H1 (cell line): ENCODE measurements around the gene IL18RAP. TPM values are rescaled to one million over a fixed set of nuclear protein-coding genes. Genes with fewer than 3 reads are reported as not detected.

Experiments used
- CTCF ChIA-PET: fragments of 300-600 bp; sonication (Branson Sonifier 250); formaldehyde crosslinking; loops from one replicate; lab custom pipeline; 2021; ENCODE audit not compliant: partially characterized antibody; lab: Charles Lee
- POLR2A ChIA-PET: fragments of 300-600 bp; sonication (Branson Sonifier 250); formaldehyde crosslinking; loops from one replicate; lab custom pipeline; 2021; ENCODE audit warnings: inconsistent platforms; ENCODE audit not compliant: partially characterized antibody; lab: Charles Lee
- DNase-seq, 2 experiments: peaks; one replicate each; pipeline versions ENCODE4 v3.0.0 to v3.0.0-alpha.2; 2010 to 2022; ENCODE audit warnings: low spot score in 2 of 2, low read depth in 1 of 2, mixed read lengths in 1 of 2
- FAIRE-seq: peaks from 2 replicates; lab custom pipeline; 2011; peaks lifted over from hg19 to GRCh38; lab: Jason Lieb, UNC
- H2AFZ ChIP-seq: 2 replicates; pipeline ENCODE4 v1.8.1; 2012; ENCODE audit warnings: low read length, inconsistent platforms
- H2AK5ac ChIP-seq: 2 replicates; pipeline ENCODE4 v1.6.1; 2013; ENCODE audit warnings: low read depth, low read length
- H2BK120ac ChIP-seq: replicated peaks from 2 replicates; pipeline ENCODE3; 2013; ENCODE audit warnings: low read depth, low read length, inconsistent platforms
- H2BK12ac ChIP-seq: 2 replicates; pipeline ENCODE4 v1.6.1; 2013; ENCODE audit warnings: low read depth, low read length
- H2BK15ac ChIP-seq: 2 replicates; pipeline ENCODE4 v1.6.1; 2013; ENCODE audit warnings: low read length
- H2BK20ac ChIP-seq: 2 replicates; pipeline ENCODE4 v1.6.1; 2013; ENCODE audit warnings: low read length
- H2BK5ac ChIP-seq: 2 replicates; pipeline ENCODE4 v1.6.1; 2013; ENCODE audit warnings: low read depth, low read length
- H3K14ac ChIP-seq: 2 replicates; pipeline ENCODE4 v1.6.1; 2013; ENCODE audit warnings: inconsistent platforms; ENCODE audit not compliant: insufficient read length
- H3K18ac ChIP-seq: 2 replicates; pipeline ENCODE4 v1.6.1; 2013; ENCODE audit warnings: low read length; ENCODE audit errors: extremely low read depth
- H3K23ac ChIP-seq: 2 replicates; pipeline ENCODE4 v1.6.1; 2013; ENCODE audit warnings: inconsistent platforms; ENCODE audit not compliant: insufficient read length
- H3K23me2 ChIP-seq: 2 replicates; pipeline ENCODE4 v1.6.1; 2013; ENCODE audit warnings: low read depth, low read length
- H3K27ac ChIP-seq: 2 replicates; pipeline ENCODE4 v1.6.1; 2011; ENCODE audit warnings: low read depth, low read length, inconsistent platforms
- H3K27me3 ChIP-seq, 4 experiments: replicated peaks in 1 of 4; 1 replicate in 1 of 4; 2 replicates in 3 of 4; pipeline versions ENCODE4 v1.6.1 to v1.8.1; 2011 to 2013; ENCODE audit warnings: low read length in 3 of 4, mild to moderate bottlenecking in 3 of 4, inconsistent platforms in 2 of 4, mixed read lengths in 2 of 4, moderate library complexity in 1 of 4; ENCODE audit not compliant: control insufficient read depth in 3 of 4, insufficient read depth in 3 of 4; ENCODE audit errors: extremely low read depth in 1 of 4
- H3K36me3 ChIP-seq, 4 experiments: 2 replicates each; pipeline versions ENCODE4 v1.6.1 to v1.8.1; 2011 to 2013; ENCODE audit warnings: mild to moderate bottlenecking in 4 of 4, low read length in 3 of 4, moderate library complexity in 2 of 4, control low read depth in 1 of 4, inconsistent platforms in 1 of 4; ENCODE audit not compliant: insufficient read depth in 4 of 4, control insufficient read depth in 2 of 4
- H3K4ac ChIP-seq: replicated peaks from 2 replicates; pipeline ENCODE3; 2013; ENCODE audit warnings: low read length, low read depth, mixed read lengths, inconsistent platforms; ENCODE audit not compliant: insufficient read length
- H3K4me1 ChIP-seq, 4 experiments: replicated peaks in 1 of 4; 1 replicate in 1 of 4; 2 replicates in 3 of 4; pipeline versions ENCODE4 v1.6.1 to v1.8.1; 2011 to 2013; ENCODE audit warnings: low read length in 3 of 4, inconsistent platforms in 2 of 4, mixed read lengths in 1 of 4; ENCODE audit not compliant: insufficient read depth in 4 of 4, control insufficient read depth in 3 of 4
- H3K4me2 ChIP-seq, 2 experiments: 2 replicates each; pipeline versions ENCODE4 v1.6.1 to v1.8.1; 2011 to 2013; ENCODE audit warnings: low read depth in 2 of 2, low read length in 2 of 2, control low read depth in 1 of 2, inconsistent platforms in 1 of 2, mild to moderate bottlenecking in 1 of 2; ENCODE audit not compliant: insufficient read depth in 1 of 2
- H3K4me3 ChIP-seq, 4 experiments: fragments of 200-600, 300-600 bp in 1 of 4; sonication (generic), shearing (Covaris generic), sonication (Bioruptor Twin) in 1 of 4; 2 replicates each; pipeline versions ENCODE4 v1.5.1 to v1.8.1; 2011 to 2016; ENCODE audit warnings: low read length in 4 of 4, low read depth in 3 of 4, control low read depth in 2 of 4, inconsistent platforms in 2 of 4, mild to moderate bottlenecking in 2 of 4, mixed read lengths in 1 of 4, moderate library complexity in 1 of 4; ENCODE audit not compliant: insufficient read depth in 2 of 4; ENCODE audit errors: extremely low read depth in 1 of 4
- H3K56ac ChIP-seq: replicated peaks from 2 replicates; pipeline ENCODE3; 2013; ENCODE audit warnings: low read depth, mild to moderate bottlenecking, mixed read lengths, low read length, inconsistent platforms; ENCODE audit not compliant: insufficient read length
- H3K79me1 ChIP-seq: 2 replicates; pipeline ENCODE4 v1.6.1; 2013; ENCODE audit warnings: low read depth, low read length, control low read depth
- H3K79me2 ChIP-seq, 2 experiments: 2 replicates each; pipeline versions ENCODE4 v1.6.1 to v1.8.1; 2012 to 2013; ENCODE audit warnings: low read length in 2 of 2, mild to moderate bottlenecking in 2 of 2, inconsistent platforms in 1 of 2; ENCODE audit not compliant: insufficient read depth in 2 of 2, control insufficient read depth in 1 of 2
- H3K9ac ChIP-seq, 4 experiments: replicated peaks in 1 of 4; 1 replicate in 1 of 4; 2 replicates in 3 of 4; pipeline versions ENCODE4 v1.6.1 to v1.8.1; 2011 to 2013; ENCODE audit warnings: low read depth in 3 of 4, low read length in 3 of 4, control low read depth in 2 of 4, mild to moderate bottlenecking in 2 of 4, moderate library complexity in 2 of 4, inconsistent platforms in 1 of 4; ENCODE audit errors: extremely low read depth in 1 of 4
- H3K9me3 ChIP-seq, 2 experiments: 2 replicates each; pipeline versions ENCODE4 v1.6.1 to v1.8.1; 2012 to 2013; ENCODE audit warnings: mild to moderate bottlenecking in 2 of 2, moderate library complexity in 2 of 2, control low read depth in 1 of 2, inconsistent platforms in 1 of 2, low read depth in 1 of 2, low read length in 1 of 2, mixed read lengths in 1 of 2; ENCODE audit not compliant: insufficient read depth in 2 of 2
- H4K20me1 ChIP-seq, 2 experiments: replicated peaks in 1 of 2; 2 replicates each; pipeline versions ENCODE3 to v1.8.1; 2011 to 2013; ENCODE audit warnings: inconsistent platforms in 2 of 2, low read length in 2 of 2, mild to moderate bottlenecking in 1 of 2; ENCODE audit not compliant: insufficient read depth in 2 of 2, control insufficient read depth in 1 of 2
- H4K5ac ChIP-seq: 2 replicates; pipeline ENCODE4 v1.6.1; 2013; ENCODE audit warnings: low read length, low read depth, mixed read lengths, inconsistent platforms; ENCODE audit not compliant: insufficient read length
- H4K8ac ChIP-seq: 2 replicates; pipeline ENCODE4 v1.8.0; 2013; ENCODE audit warnings: mild to moderate bottlenecking, moderate library complexity, low read length, inconsistent platforms; ENCODE audit not compliant: insufficient read depth; ENCODE audit errors: extremely low read depth
- H4K91ac ChIP-seq: replicated peaks from 2 replicates; pipeline ENCODE3; 2013; ENCODE audit warnings: low read length, mixed read lengths, inconsistent platforms; ENCODE audit not compliant: insufficient read length
- ASH2L ChIP-seq: fragments of 200-600, 300-600 bp; sonication (generic); IDR thresholded peaks from one replicate; pipeline ENCODE4 v1.7.1; 2017; ENCODE audit warnings: low read length
- BCL11A ChIP-seq, 2 experiments: IDR thresholded peaks; one replicate each; pipeline ENCODE4 v1.6.1; 2011; ENCODE audit warnings: low read depth in 2 of 2, low read length in 2 of 2, mild to moderate bottlenecking in 2 of 2
- CBX5 ChIP-seq: fragments of 300-800, 300-1000 bp; sonication (generic); IDR thresholded peaks from 2 replicates; pipeline ENCODE4 v1.7.1; 2016; ENCODE audit warnings: antibody characterized with exemption, low read length, low read depth
- CREB1 ChIP-seq: IDR thresholded peaks from 2 replicates; pipeline ENCODE4 v1.6.1; 2012; ENCODE audit warnings: inconsistent platforms
- EP300 ChIP-seq, 2 experiments: IDR thresholded peaks; 1 replicate in 1 of 2; 2 replicates in 1 of 2; pipeline ENCODE4 v1.6.1; 2011 to 2012; ENCODE audit warnings: low read depth in 2 of 2, low read length in 2 of 2, mild to moderate bottlenecking in 2 of 2, borderline replicate concordance in 1 of 2, inconsistent platforms in 1 of 2, moderate library complexity in 1 of 2
- FOSL1 ChIP-seq: IDR thresholded peaks from 2 replicates; pipeline ENCODE4 v1.6.1; 2011; ENCODE audit warnings: mild to moderate bottlenecking, low read depth, low read length, moderate library complexity; ENCODE audit not compliant: insufficient read depth
- KDM5A ChIP-seq: fragments of 200-600 bp; IDR thresholded peaks from 2 replicates; pipeline ENCODE4 v1.7.1; 2012; ENCODE audit warnings: mild to moderate bottlenecking, low read length, inconsistent platforms, mixed read lengths
- MAFK ChIP-seq: IDR thresholded peaks from 2 replicates; pipeline ENCODE4 v1.6.1; 2012; ENCODE audit warnings: low read depth, mild to moderate bottlenecking, improper control_type of control experiment, low read length
- RNF2 ChIP-seq: fragments of 200-900, 300-1000 bp; sonication (generic); IDR thresholded peaks from 2 replicates; pipeline ENCODE4 v1.7.1; 2016; ENCODE audit warnings: borderline replicate concordance, low read depth, mild to moderate bottlenecking, antibody characterized with exemption, low read length; ENCODE audit not compliant: poor library complexity, severe bottlenecking; ENCODE audit errors: missing control alignments
- SIX5 ChIP-seq: IDR thresholded peaks from 2 replicates; pipeline ENCODE4 v1.6.1; 2011; ENCODE audit warnings: mild to moderate bottlenecking, low read depth, low read length
- TAF1 ChIP-seq: IDR thresholded peaks from 2 replicates; pipeline ENCODE4 v1.6.1; 2011; ENCODE audit warnings: mild to moderate bottlenecking, low read depth, low read length
- YY1 ChIP-seq: IDR thresholded peaks from 2 replicates; pipeline ENCODE4 v1.6.1; 2011; ENCODE audit warnings: low read depth, mild to moderate bottlenecking, low read length
- WGBS, 2 experiments: shearing (Covaris generic) in 1 of 2; methylation state at CpG; one replicate each; pipeline versions ENCODE4 v1.1.6 to v1.1.7; 2013 to 2015; ENCODE audit warnings: low lambda C conversion rate in 2 of 2, mixed read lengths in 2 of 2, inconsistent platforms in 1 of 2, low coverage in 1 of 2, missing lambda C conversion rate in 1 of 2; ENCODE audit not compliant: insufficient replicate concordance in 2 of 2, insufficient coverage in 1 of 2, insufficient read length in 1 of 2; ENCODE audit errors: extremely low coverage in 1 of 2, missing lambda C conversion rate in 1 of 2; 5-methylcytosine and 5-hydroxymethylcytosine counted together
- polyA plus RNA-seq, 7 experiments: library from polyadenylated mRNA; depleted of rRNA in 3 of 7; stranded (reverse) in 5 of 7; unstranded in 2 of 7; fragments of >200 nt in 5 of 7; fragments of 200-250 nt in 2 of 7; gene quantifications; 1 replicate in 5 of 7; 2 replicates in 1 of 7; 4 replicates in 1 of 7; pipeline versions ENCODE4 v1.2.1 to v1.2.3, GENCODE V29; 2011 to 2013; ENCODE audit warnings: missing spikeins in 2 of 7, mixed read lengths in 2 of 7
- total RNA-seq: library from RNA; stranded (reverse); fragmentation: NEBNext Ultra II Directional; extraction: Animal tissue kit (Norgen Biotek cat#: 25700); gene quantifications from 2 replicates; pipeline ENCODE4 v1.2.1, GENCODE V29; 2021

The IL18RAP gene
- total and polyA plus RNA-seq, 2 of the 8 experiments (the other 6 are each of a cell fraction or from before 2014, with no cell fraction given): not detected

DNA sequence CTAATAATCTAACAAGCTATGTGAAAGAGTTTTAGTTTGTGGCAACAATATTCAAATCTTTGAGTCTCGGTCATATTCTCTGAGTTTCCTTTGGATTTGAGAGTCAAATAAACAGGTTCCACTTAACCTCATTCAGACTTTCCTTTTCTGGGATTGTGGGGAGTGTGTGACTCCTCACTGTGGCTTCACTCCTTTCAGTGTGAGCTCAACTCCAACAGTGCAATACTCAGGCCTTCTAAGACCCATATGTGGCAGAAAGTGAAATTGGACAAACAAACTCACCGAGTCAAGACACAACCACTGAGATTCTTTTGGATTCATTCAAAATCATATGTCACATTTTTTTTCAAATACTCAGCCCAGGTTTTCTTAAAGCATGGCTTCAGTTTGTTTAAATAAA lies 75.5 kb downstream of the IL18RAP start:
- Histone ChIP-seq H3K4me1 (no peaks in the 10 kb centered on the region), H4K5ac (no peak overlapping the region), H3K18ac (no peak overlapping the region), H3K27ac (no peak overlapping the region), H3K36me3 (no peaks in the 10 kb centered on the region), H2BK15ac (no peak overlapping the region), H3K79me2 (no peaks in the 10 kb centered on the region), H3K4me3 (no peak overlapping the region), H2BK120ac (no peak overlapping the region), H3K79me1 (no peaks in the 10 kb centered on the region), H3K9ac (no peak overlapping the region), H3K23me2 (no peaks in the 10 kb centered on the region), H4K8ac (no peak overlapping the region), H3K56ac (no peak overlapping the region), H3K4me2 (no peak overlapping the region), H3K23ac (no peak overlapping the region), H2BK12ac (no peak overlapping the region), H3K14ac (no peak overlapping the region), H2BK20ac (no peak overlapping the region), H2AK5ac (no peak overlapping the region), H2AFZ (no peak overlapping the region), H3K27me3 (no peaks in the 10 kb centered on the region), H4K91ac (no peak overlapping the region), H3K4ac (no peak overlapping the region), H4K20me1 (no peaks in the 10 kb centered on the region), H2BK5ac (no peak overlapping the region), H3K9me3 (0 out of 4 replicates have a peak, but pooled peaks cover 0 to 5% of the 10 kb centered on the region in 2 experiments)
- DNase-seq (no peak), FAIRE-seq (no peak)
- CTCF ChIA-PET: interaction anchor here (1.1 to 2.1 kb wide), 3 partner anchors 23 to 258 kb away, joined by 3 to 13 read pairs (median 5); partner anchors contain the start of gene SLC9A4
- 89% methylated on average over 2 of the region's 2 CpGs; no CpG with 5 or more reads in 1 of the 2 experiments for WGBS, 2 experiments
- POLR2A ChIA-PET: interaction anchor here (1.0 kb wide), 1 partner anchor 10 kb away, joined by 3 read pairs; no protein-coding TSS in a partner anchor
- TF ChIP-seq BCL11A (IDR thresholded peaks at IDR 0.05; ENCODE audit: low read depth in 2 of 2, low read length in 2 of 2): no peak
- TF ChIP-seq ASH2L: no peak
- no peak for TF ChIP-seq RNF2
- no peak for TF ChIP-seq YY1
- TF ChIP-seq SIX5: no peak
- no peak for TF ChIP-seq KDM5A
- no peak for TF ChIP-seq EP300 (IDR thresholded peaks at IDR 0.05; ENCODE audit: borderline replicate concordance in 1 of 2, low read depth in 2 of 2, low read length in 2 of 2)
- TF ChIP-seq MAFK: no peak
- no peak for TF ChIP-seq CBX5
- TF ChIP-seq FOSL1: no peak
- no peak for TF ChIP-seq TAF1
- TF ChIP-seq CREB1: no peak
